ENCODE results near the gene SORCS2. TPM values are rescaled to one million over a fixed set of nuclear protein-coding genes. Genes with fewer than 3 reads are reported as not detected.

The SORCS2 gene
- total and polyA plus RNA-seq, 4 donors = 2.2 to 7.7 (median 2.5) TPM

- H3K4me1 ChIP-seq (ENCODE audit: control insufficient read depth in 5 of 5, insufficient read depth in 5 of 5, low read length in 5 of 5) = peaks cover 0 to 8% (median 2%) of the 10 kb centered on the region in 5 donors
- 93% methylated on average over 21 of the region's 21 CpGs for WGBS, 2 donors
- DNase-seq (no peak), ATAC-seq (ENCODE audit: insufficient read depth, low FRiP score) (no peak)
- H3K36me3 ChIP-seq (ENCODE audit: control insufficient read depth in 4 of 4, insufficient read depth in 4 of 4, low read length in 4 of 4) = peaks cover 0 to 8% (median 2%) of the 10 kb centered on the region in 4 donors
- H3K9me3 ChIP-seq (ENCODE audit: control insufficient read depth in 4 of 4, insufficient read depth in 3 of 4, low read length in 3 of 4) = peaks cover 0 to 2% (median 0%) of the 10 kb centered on the region in 4 donors
- H3K4me3 ChIP-seq = no peak overlapping the region
- H3K27ac ChIP-seq (ENCODE audit: low read depth in 1 of 2, low read length in 1 of 2) = no peak overlapping the region
- H3K9ac ChIP-seq (ENCODE audit: insufficient read depth in 1 of 2, low read length in 2 of 2) = no peak overlapping the region
- no peaks in the 10 kb centered on the region for H3K27me3 ChIP-seq (ENCODE audit: control insufficient read depth in 3 of 3, insufficient read depth in 3 of 3, low read length in 2 of 3)
- no peak for TF ChIP-seq CTCF (IDR thresholded peaks at IDR 0.05; ENCODE audit: control extremely low read depth, extremely low read depth)
Observed at GRCh38 chr4:7754565-7755262, 562.4 kb downstream of the SORCS2 start.

DNA sequence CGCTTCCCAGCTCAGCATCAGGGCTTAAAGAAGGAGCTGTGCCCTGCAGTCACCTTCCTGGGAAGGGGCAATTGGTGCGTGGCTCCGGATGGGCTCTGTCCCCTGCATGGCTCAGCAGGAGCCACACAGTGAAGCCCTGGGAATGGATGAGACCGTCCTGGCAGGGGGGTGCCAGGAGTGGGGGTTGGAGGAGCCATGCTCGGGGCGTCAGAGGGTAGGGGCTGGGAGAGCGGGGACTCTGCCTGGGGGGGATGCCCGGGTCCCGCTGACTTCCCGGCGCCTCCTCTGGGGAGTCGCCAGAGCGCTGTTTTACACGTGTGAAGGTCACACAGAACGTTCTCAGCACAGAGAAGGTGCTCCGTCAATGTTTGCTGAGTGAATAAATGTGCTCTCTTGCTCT, 563.2 kb downstream of the SORCS2 start:
- TF ChIP-seq CTCF (IDR thresholded peaks at IDR 0.05; ENCODE audit: control extremely low read depth, extremely low read depth) = no peak
- Histone ChIP-seq H3K4me3 (no peak overlapping the region), H3K36me3 (ENCODE audit: control insufficient read depth in 4 of 4, insufficient read depth in 4 of 4, low read length in 4 of 4) (peaks cover 0 to 12% (median 2%) of the 10 kb centered on the region in 4 donors), H3K9ac (ENCODE audit: insufficient read depth in 1 of 2, low read length in 2 of 2) (no peak overlapping the region), H3K9me3 (ENCODE audit: control insufficient read depth in 4 of 4, insufficient read depth in 3 of 4, low read length in 3 of 4) (peaks cover 0 to 2% (median 0%) of the 10 kb centered on the region in 4 donors), H3K27me3 (ENCODE audit: control insufficient read depth in 3 of 3, insufficient read depth in 3 of 3, low read length in 2 of 3) (no peaks in the 10 kb centered on the region), H3K27ac (ENCODE audit: low read depth in 1 of 2, low read length in 1 of 2) (no peak overlapping the region), H3K4me1 (ENCODE audit: control insufficient read depth in 5 of 5, insufficient read depth in 5 of 5, low read length in 5 of 5) (peaks cover 0 to 3% (median under 1%) of the 10 kb centered on the region in 5 donors)
- WGBS, 2 donors = 84 to 89% methylated on average over 16 of the region's 16 CpGs
- no peak for DNase-seq
- no peak for ATAC-seq (ENCODE audit: insufficient read depth, low FRiP score)

DNA sequence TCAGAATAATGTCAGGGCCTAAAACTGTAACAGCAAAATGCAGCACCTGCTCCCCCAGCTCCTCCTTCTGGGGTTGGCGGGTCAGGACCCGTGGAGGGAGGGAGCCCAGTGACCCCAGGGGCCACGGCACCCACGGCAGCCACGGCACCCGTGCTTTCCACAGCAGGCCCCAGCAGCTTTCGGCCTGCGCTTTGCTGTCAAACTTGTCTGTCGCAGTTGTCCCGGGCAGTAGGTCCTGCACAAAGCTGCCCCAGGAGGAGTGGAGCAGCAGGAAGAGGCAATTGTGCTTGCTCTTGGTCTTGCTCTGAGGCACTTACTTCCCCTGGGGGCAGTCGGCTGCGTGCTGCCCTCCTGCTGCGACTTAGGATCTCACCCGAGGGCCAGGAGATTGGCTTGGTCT, 563.7 kb downstream of the SORCS2 start:
- Histone ChIP-seq H3K36me3 (ENCODE audit: control insufficient read depth in 4 of 4, insufficient read depth in 4 of 4, low read length in 4 of 4) (peaks cover 0 to 15% (median 2%) of the 10 kb centered on the region in 4 donors), H3K27ac (ENCODE audit: low read depth in 1 of 2, low read length in 1 of 2) (no peak overlapping the region), H3K4me1 (ENCODE audit: control insufficient read depth in 5 of 5, insufficient read depth in 5 of 5, low read length in 5 of 5) (peaks cover 0 to 3% (median 0%) of the 10 kb centered on the region in 5 donors), H3K4me3 (no peak overlapping the region), H3K9ac (ENCODE audit: insufficient read depth in 1 of 2, low read length in 2 of 2) (no peak overlapping the region), H3K9me3 (ENCODE audit: control insufficient read depth in 4 of 4, insufficient read depth in 3 of 4, low read length in 3 of 4) (peaks cover 0 to 2% (median 0%) of the 10 kb centered on the region in 4 donors), H3K27me3 (ENCODE audit: control insufficient read depth in 3 of 3, insufficient read depth in 3 of 3, low read length in 2 of 3) (no peaks in the 10 kb centered on the region)
- no peak for TF ChIP-seq CTCF (IDR thresholded peaks at IDR 0.05; ENCODE audit: control extremely low read depth, extremely low read depth)
- DNase-seq (no peak), ATAC-seq (ENCODE audit: insufficient read depth, low FRiP score) (no peak)
- 93 to 94% methylated on average over 14 of the region's 14 CpGs for WGBS, 2 donors
